Activated CD8-positive, alpha-beta T cell treated with anti-CD3 and anti-CD28 coated beads for 36 hours (primary cell): Measurements from ENCODE around the gene CYB5B. TPM values are rescaled to one million over a fixed set of nuclear protein-coding genes. Genes with fewer than 3 reads are reported as not detected.

Source experiments
- ATAC-seq: fragments of 200-7000 bp; cut with Tn5 transposase; one replicate; pipeline ENCODE4 v1.10.0; 2021; ENCODE audit warnings: mild to moderate bottlenecking, moderate library complexity
- CTCF ChIA-PET: fragments of 350-600 bp; sonication (Branson Sonifier 250); formaldehyde crosslinking; loops from one replicate; lab custom pipeline; 2021; ENCODE audit warnings: antibody characterized with exemption; lab: Charles Lee
- POLR2A ChIA-PET: fragments of 350-600 bp; sonication (Branson Sonifier 250); formaldehyde crosslinking; loops from one replicate; lab custom pipeline; 2021; ENCODE audit warnings: antibody characterized with exemption; lab: Charles Lee
- DNase-seq: peaks from one replicate; pipeline ENCODE4 v3.0.0-alpha.2; 2020
- H3K27ac Mint-ChIP-seq: one replicate; pipeline ENCODE4 v1.8.0; 2021; ENCODE audit warnings: mild to moderate bottlenecking, mixed read lengths
- H3K27me3 Mint-ChIP-seq: one replicate; pipeline ENCODE4 v1.8.0; 2021; ENCODE audit warnings: mixed read lengths
- H3K36me3 Mint-ChIP-seq: one replicate; pipeline ENCODE4 v1.8.0; 2021; ENCODE audit warnings: low read depth, mixed read lengths
- H3K4me1 Mint-ChIP-seq: one replicate; pipeline ENCODE4 v1.8.0; 2021; ENCODE audit warnings: low read depth, mixed read lengths
- H3K4me3 Mint-ChIP-seq: one replicate; pipeline ENCODE4 v1.8.0; 2021; ENCODE audit warnings: mild to moderate bottlenecking, moderate library complexity, mixed read lengths
- H3K9me3 Mint-ChIP-seq: one replicate; pipeline ENCODE4 v1.8.0; 2021; ENCODE audit warnings: mixed read lengths
- intact Hi-C: fragments of 100-400 bp; cut with micrococcal nuclease; formaldehyde crosslinking; loops from one replicate; pipeline ENCODE4 v1.10.0; 2022
- total RNA-seq, 2 experiments: library from RNA; stranded (reverse); gene quantifications; one replicate each; pipeline ENCODE4 v1.2.3, GENCODE V29; 2021
- TF ChIP-seq, protein P1 (sequence below): fragments of 200-600 bp; IDR thresholded peaks from one replicate; pipeline ENCODE4 v1.8.0; 2022; ENCODE audit warnings: antibody characterized with exemption, mild to moderate bottlenecking

Gene CYB5B
- total RNA-seq, 2 experiments from 2014 or later, result 159 to 163 TPM

- intact Hi-C loops, result no loop called here
- ATAC-seq (peak; percentile 82), DNase-seq (no peak)
- H3K9me3 Mint-ChIP-seq, result no peaks in the 10 kb centered on the region
- POLR2A ChIA-PET, result interaction anchor here (1.1 to 1.6 kb wide), 2 partner anchors 13 to 25 kb away, joined by 4 to 8 read pairs; partner anchors contain the start of gene CYB5B
- peak overlapping the region; percentile 53 for H3K27ac Mint-ChIP-seq
- TF ChIP-seq, protein P1, sequence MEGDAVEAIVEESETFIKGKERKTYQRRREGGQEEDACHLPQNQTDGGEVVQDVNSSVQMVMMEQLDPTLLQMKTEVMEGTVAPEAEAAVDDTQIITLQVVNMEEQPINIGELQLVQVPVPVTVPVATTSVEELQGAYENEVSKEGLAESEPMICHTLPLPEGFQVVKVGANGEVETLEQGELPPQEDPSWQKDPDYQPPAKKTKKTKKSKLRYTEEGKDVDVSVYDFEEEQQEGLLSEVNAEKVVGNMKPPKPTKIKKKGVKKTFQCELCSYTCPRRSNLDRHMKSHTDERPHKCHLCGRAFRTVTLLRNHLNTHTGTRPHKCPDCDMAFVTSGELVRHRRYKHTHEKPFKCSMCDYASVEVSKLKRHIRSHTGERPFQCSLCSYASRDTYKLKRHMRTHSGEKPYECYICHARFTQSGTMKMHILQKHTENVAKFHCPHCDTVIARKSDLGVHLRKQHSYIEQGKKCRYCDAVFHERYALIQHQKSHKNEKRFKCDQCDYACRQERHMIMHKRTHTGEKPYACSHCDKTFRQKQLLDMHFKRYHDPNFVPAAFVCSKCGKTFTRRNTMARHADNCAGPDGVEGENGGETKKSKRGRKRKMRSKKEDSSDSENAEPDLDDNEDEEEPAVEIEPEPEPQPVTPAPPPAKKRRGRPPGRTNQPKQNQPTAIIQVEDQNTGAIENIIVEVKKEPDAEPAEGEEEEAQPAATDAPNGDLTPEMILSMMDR, result no peak
- CTCF ChIA-PET, result interaction anchor here (1.5 to 7.5 kb wide), 3 partner anchors 13 to 23 kb away, joined by 3 to 50 read pairs (median 4); no protein-coding TSS in a partner anchor
- no peaks in the 10 kb centered on the region for H3K27me3 Mint-ChIP-seq
- no peaks in the 10 kb centered on the region for H3K36me3 Mint-ChIP-seq
- H3K4me3 Mint-ChIP-seq, result no peak overlapping the region
- peaks cover 16% of the 10 kb centered on the region for H3K4me1 Mint-ChIP-seq
These were observed 13.1 kb upstream of the CYB5B start for GRCh38 chr16:69411064-69411985.

GRCh38 chr16:69412287-69412686 is 12.1 kb upstream of the CYB5B start:
- DNase-seq (no peak), ATAC-seq (no peak)
- CTCF ChIA-PET, result interaction anchor here (0.6 to 7.5 kb wide), 3 partner anchors 16 to 178 kb away, joined by 3 to 50 read pairs (median 4); no protein-coding TSS in a partner anchor
- POLR2A ChIA-PET, result interaction anchor here (0.7 kb wide), 1 partner anchor 156 kb away, joined by 3 read pairs; no protein-coding TSS in a partner anchor
- H3K9me3 Mint-ChIP-seq, result no peaks in the 10 kb centered on the region
- TF ChIP-seq, protein P1, result no peak
- H3K36me3 Mint-ChIP-seq, result no peaks in the 10 kb centered on the region
- no peaks in the 10 kb centered on the region for H3K27me3 Mint-ChIP-seq
- H3K4me1 Mint-ChIP-seq, result peaks cover 16% of the 10 kb centered on the region
- intact Hi-C loops, result no loop called here
- no peak overlapping the region for H3K4me3 Mint-ChIP-seq
- H3K27ac Mint-ChIP-seq, result no peak overlapping the region

DNA sequence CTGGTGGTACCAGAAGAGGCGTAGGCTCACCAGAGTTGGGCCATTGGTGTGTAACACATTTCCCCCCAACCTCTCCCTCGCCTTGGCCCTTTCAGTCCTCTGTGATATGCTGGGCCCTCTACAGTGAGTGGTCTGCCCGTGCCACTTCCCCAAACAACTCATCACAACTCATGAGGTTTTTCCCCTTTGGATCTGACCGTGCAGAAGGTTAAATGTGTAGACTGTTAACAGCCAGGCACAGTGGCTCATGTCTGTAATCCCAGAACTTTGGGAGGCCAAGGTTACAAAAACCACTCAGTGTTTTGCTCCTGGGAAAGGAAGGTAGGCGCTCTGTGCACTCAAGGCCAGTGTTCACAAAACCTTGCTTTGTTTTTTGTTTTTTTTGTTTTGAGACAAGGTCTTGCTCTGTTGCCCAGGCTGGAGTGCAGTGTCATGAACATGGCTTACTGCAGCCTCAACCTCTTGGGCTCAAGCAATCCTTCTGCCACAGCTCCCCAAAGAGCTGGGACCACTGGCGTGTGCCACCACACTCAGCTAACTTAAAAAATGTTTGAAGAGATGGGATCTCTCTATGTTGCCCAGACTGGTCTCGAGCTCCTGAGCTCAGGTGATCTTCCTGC is 11.3 kb upstream of the CYB5B start:
- DNase-seq, result no peak
- no peaks in the 10 kb centered on the region for H3K36me3 Mint-ChIP-seq
- TF ChIP-seq, protein P1, result no peak
- no peaks in the 10 kb centered on the region for H3K9me3 Mint-ChIP-seq
- peaks cover 16% of the 10 kb centered on the region for H3K4me1 Mint-ChIP-seq
- intact Hi-C loops, result no loop called here
- ATAC-seq, result no peak
- ChIA-PET CTCF (interaction anchor here (0.6 to 7.5 kb wide), 3 partner anchors 17 to 177 kb away, joined by 3 to 50 read pairs (median 4); no protein-coding TSS in a partner anchor), POLR2A (interaction anchor here (1.6 kb wide), 1 partner anchor 17 kb away, joined by 3 read pairs; no protein-coding TSS in a partner anchor)
- no peak overlapping the region for H3K27ac Mint-ChIP-seq
- no peaks in the 10 kb centered on the region for H3K27me3 Mint-ChIP-seq
- no peak overlapping the region for H3K4me3 Mint-ChIP-seq

DNA sequence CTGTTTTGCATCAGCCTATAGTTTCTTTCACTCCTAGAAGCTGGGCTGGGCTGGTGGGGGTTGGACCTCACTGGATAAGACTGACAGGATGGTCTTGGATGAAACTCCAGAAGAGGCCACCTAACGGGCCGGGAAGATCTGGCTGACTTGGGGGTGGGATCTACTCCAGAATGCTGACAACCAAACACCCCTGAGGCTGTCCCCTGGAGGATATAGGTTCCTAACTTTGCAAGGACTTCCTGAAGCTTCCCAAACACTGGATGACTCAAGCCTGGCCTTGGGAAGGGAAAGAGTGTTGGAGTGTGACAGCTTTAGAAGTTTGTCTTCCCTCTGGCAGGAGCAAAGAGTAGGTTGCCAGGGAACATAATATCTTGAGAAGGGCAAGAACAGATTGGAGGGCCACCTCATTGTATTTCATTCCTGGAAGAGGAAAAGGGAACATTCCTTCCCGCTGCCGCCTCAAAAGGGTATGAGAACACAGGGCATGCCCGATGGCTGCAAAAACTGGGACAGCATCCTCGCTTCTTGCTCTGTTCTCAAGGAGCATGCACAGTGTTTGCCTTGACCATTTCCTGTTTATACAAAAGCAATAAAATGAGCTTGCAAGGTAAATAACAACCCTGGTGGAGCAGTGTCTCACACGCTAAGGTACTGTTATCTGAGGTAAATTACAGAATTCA is 6.8 kb upstream of the CYB5B start:
- Mint-ChIP-seq H3K27me3 (no peaks in the 10 kb centered on the region), H3K36me3 (no peaks in the 10 kb centered on the region), H3K4me3 (no peak overlapping the region), H3K4me1 (no peaks in the 10 kb centered on the region), H3K27ac (no peak overlapping the region), H3K9me3 (no peaks in the 10 kb centered on the region)
- POLR2A ChIA-PET, result interaction anchor here (1.6 kb wide), 1 partner anchor 13 kb away, joined by 4 read pairs; no protein-coding TSS in a partner anchor
- DNase-seq (no peak), ATAC-seq (no peak)
- TF ChIP-seq, protein P1, result no peak
- CTCF ChIA-PET, result interaction anchor here (4.1 kb wide), 1 partner anchor 21 kb away, joined by 21 read pairs; no protein-coding TSS in a partner anchor
- intact Hi-C loops, result no loop called here
